ENCODE measurements around the gene CLCN7. TPM values are rescaled to one million over a fixed set of nuclear protein-coding genes. Genes with fewer than 3 reads are reported as not detected.

Gene CLCN7
- total and polyA plus RNA-seq, 2 of the 4 experiments (the other 2 are of a cell fraction) = 10.8 to 45.2 TPM

DNA sequence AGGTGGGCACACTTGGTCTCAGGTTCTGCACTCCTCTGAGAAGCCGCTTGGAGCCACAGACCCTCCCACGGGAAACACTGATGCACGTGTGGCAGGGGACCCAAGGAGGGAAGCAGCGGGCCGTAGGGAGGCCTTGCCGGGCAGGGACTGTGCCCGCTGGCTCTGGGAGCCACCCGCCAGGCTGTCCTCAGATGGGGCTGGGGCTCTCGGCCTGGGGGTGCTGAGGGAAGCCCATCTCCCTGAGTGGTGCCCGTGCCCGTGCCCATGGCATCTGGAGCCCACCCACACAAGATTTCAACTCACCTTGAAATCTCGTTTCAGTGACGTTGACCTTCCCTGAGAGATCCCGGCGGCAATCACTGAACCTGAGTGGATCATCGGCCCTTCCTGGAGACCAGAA is 17.9 kb downstream of the CLCN7 start:
- no peak overlapping the region for H3K14ac ChIP-seq (replicated peaks; ENCODE audit: low read depth, low read length)
- no peak overlapping the region for H2AK5ac ChIP-seq (ENCODE audit: low read depth, low read length)
- H3K4me1 ChIP-seq (ENCODE audit: control insufficient read depth, insufficient read depth, low read length) = no peaks in the 10 kb centered on the region
- H2BK15ac ChIP-seq (ENCODE audit: low read depth, low read length) = no peak overlapping the region
- H2BK20ac ChIP-seq (ENCODE audit: low read depth, low read length) = no peak overlapping the region
- POLR2A ChIA-PET (ENCODE audit: unreplicated experiment) = no interaction called here
- no peak overlapping the region for H2AFZ ChIP-seq (replicated peaks; ENCODE audit: low read length, poor library complexity)
- H3K9me1 ChIP-seq (ENCODE audit: insufficient read depth, low read length) = no peaks in the 10 kb centered on the region
- H3K56ac ChIP-seq (ENCODE audit: extremely low read depth, insufficient read depth, low read length) = no peak overlapping the region
- H4K20me1 ChIP-seq (ENCODE audit: insufficient read depth, low read length) = no peaks in the 10 kb centered on the region
- no peak overlapping the region for H3K4ac ChIP-seq (ENCODE audit: low read depth, low read length)
- H3K27ac ChIP-seq (ENCODE audit: insufficient read depth, low read length) = no peak overlapping the region
- H4K8ac ChIP-seq (ENCODE audit: low read depth in 2 of 2, low read length in 2 of 2) = no peak overlapping the region
- BruUV-seq (replicated peaks) = no TSS peak
- no peak overlapping the region for H3K4me3 ChIP-seq (ENCODE audit: insufficient read depth, low read depth, low read length)
- in situ Hi-C loops (cut with MboI; ENCODE audit: low sequenced_read_pairs) (no loop called here), dilution Hi-C loops (cut with HindIII; ENCODE audit: low sequenced_read_pairs, unreplicated experiment) (no loop called here), intact Hi-C loops (cut with micrococcal nuclease) (no loop called here)
- peaks cover 50% of the 10 kb centered on the region for H3K36me3 ChIP-seq (ENCODE audit: control insufficient read depth, insufficient read depth, low read length)
- no peaks in the 10 kb centered on the region for H3K9me3 ChIP-seq (ENCODE audit: control insufficient read depth, insufficient read depth, low read length)
- no peak overlapping the region for H4K91ac ChIP-seq (ENCODE audit: insufficient read depth, low read depth, low read length)
- WGBS, 2 experiments (ENCODE audit: extremely low coverage in 2 of 2, insufficient read length in 1 of 2) = 90% methylated on average over 9 of the region's 16 CpGs; no CpG with 5 or more reads in 1 of the 2 experiments
- no peak overlapping the region for H2BK120ac ChIP-seq (ENCODE audit: low read depth, low read length)
- ATAC-seq (ENCODE audit: low read depth) (no peak), DNase-seq (no peak)
- TF ChIP-seq RFX5 (IDR thresholded peaks at IDR 0.05; ENCODE audit: low read depth, low read length) (no peak), RAD21 (IDR thresholded peaks at IDR 0.05; ENCODE audit: low read length) (no peak), MAFK (IDR thresholded peaks at IDR 0.05; ENCODE audit: low read depth, low read length) (no peak), POLR2A (IDR thresholded peaks at IDR 0.05; ENCODE audit: low read depth, low read length) (no peak), RCOR1 (IDR thresholded peaks at IDR 0.05; ENCODE audit: insufficient replicate concordance, low read length) (no peak), MXI1 (IDR thresholded peaks at IDR 0.05; ENCODE audit: borderline replicate concordance, low read depth, low read length) (no peak), MAZ (IDR thresholded peaks at IDR 0.05; ENCODE audit: borderline replicate concordance, low read depth, low read length) (no peak), SMC3 (IDR thresholded peaks at IDR 0.05; ENCODE audit: low read depth, low read length) (no peak), NFE2L2 (IDR thresholded peaks at IDR 0.05; ENCODE audit: low read depth, low read length) (no peak), CHD1 (IDR thresholded peaks at IDR 0.05; ENCODE audit: low read depth, low read length) (no peak), FOS (IDR thresholded peaks at IDR 0.05; ENCODE audit: low read depth, low read length) (no peak), CEBPB (IDR thresholded peaks at IDR 0.05; ENCODE audit: low read depth, low read length) (no peak), BHLHE40 (IDR thresholded peaks at IDR 0.05; ENCODE audit: low read depth, low read length) (no peak)
- TF ChIP-seq, protein P1, sequence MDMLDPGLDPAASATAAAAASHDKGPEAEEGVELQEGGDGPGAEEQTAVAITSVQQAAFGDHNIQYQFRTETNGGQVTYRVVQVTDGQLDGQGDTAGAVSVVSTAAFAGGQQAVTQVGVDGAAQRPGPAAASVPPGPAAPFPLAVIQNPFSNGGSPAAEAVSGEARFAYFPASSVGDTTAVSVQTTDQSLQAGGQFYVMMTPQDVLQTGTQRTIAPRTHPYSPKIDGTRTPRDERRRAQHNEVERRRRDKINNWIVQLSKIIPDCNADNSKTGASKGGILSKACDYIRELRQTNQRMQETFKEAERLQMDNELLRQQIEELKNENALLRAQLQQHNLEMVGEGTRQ (IDR thresholded peaks at IDR 0.05; ENCODE audit: low read depth, low read length) = no peak
- TF ChIP-seq, protein P2, sequence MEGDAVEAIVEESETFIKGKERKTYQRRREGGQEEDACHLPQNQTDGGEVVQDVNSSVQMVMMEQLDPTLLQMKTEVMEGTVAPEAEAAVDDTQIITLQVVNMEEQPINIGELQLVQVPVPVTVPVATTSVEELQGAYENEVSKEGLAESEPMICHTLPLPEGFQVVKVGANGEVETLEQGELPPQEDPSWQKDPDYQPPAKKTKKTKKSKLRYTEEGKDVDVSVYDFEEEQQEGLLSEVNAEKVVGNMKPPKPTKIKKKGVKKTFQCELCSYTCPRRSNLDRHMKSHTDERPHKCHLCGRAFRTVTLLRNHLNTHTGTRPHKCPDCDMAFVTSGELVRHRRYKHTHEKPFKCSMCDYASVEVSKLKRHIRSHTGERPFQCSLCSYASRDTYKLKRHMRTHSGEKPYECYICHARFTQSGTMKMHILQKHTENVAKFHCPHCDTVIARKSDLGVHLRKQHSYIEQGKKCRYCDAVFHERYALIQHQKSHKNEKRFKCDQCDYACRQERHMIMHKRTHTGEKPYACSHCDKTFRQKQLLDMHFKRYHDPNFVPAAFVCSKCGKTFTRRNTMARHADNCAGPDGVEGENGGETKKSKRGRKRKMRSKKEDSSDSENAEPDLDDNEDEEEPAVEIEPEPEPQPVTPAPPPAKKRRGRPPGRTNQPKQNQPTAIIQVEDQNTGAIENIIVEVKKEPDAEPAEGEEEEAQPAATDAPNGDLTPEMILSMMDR (conservative IDR thresholded peaks at IDR 0.05; ENCODE audit: low read depth, low read length) = no peak
- TF ChIP-seq, protein P3, sequence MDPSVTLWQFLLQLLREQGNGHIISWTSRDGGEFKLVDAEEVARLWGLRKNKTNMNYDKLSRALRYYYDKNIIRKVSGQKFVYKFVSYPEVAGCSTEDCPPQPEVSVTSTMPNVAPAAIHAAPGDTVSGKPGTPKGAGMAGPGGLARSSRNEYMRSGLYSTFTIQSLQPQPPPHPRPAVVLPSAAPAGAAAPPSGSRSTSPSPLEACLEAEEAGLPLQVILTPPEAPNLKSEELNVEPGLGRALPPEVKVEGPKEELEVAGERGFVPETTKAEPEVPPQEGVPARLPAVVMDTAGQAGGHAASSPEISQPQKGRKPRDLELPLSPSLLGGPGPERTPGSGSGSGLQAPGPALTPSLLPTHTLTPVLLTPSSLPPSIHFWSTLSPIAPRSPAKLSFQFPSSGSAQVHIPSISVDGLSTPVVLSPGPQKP (IDR thresholded peaks at IDR 0.05; ENCODE audit: borderline replicate concordance, low read depth, low read length) = no peak
- CTCF ChIA-PET = no interaction called here
- H3K4me2 ChIP-seq (ENCODE audit: low read depth, low read length) = no peak overlapping the region
- H2BK5ac ChIP-seq (ENCODE audit: low read depth, low read length, poor library complexity, severe bottlenecking) = no peak overlapping the region
- no peak overlapping the region for H3K23ac ChIP-seq (ENCODE audit: low read depth, low read length)
- no peak overlapping the region for H3K9ac ChIP-seq (ENCODE audit: low read depth, low read length)
- no peak overlapping the region for H3K18ac ChIP-seq (ENCODE audit: low read depth, low read length)
- H3K27me3 ChIP-seq (ENCODE audit: control insufficient read depth, insufficient read depth, low read length) = no peaks in the 10 kb centered on the region
- no peak overlapping the region for H4K5ac ChIP-seq (ENCODE audit: low read depth, low read length)
- no peak overlapping the region for H2AK9ac ChIP-seq (replicated peaks; ENCODE audit: low read depth, low read length, poor library complexity)
- peaks cover 0 to 4% of the 10 kb centered on the region in 2 experiments; a peak in 1 of 4 replicates for H3K79me1 ChIP-seq (ENCODE audit: low read depth in 1 of 2, low read length in 2 of 2)

All from IMR-90 (cell line).